22Rv1 (cell line): ENCODE measurements around the gene CFAP157.

ENCODE experiments used
- ZFX ChIP-seq: fragments of 450-650 bp; IDR thresholded peaks from 2 replicates; pipeline ENCODE4 v1.6.1; 2017; ENCODE audit warnings: antibody characterized with exemption, borderline replicate concordance
- TF ChIP-seq, protein P1 (sequence below): fragments of 450-650 bp; IDR thresholded peaks from 2 replicates; pipeline ENCODE4 v1.5.1; 2017; ENCODE audit warnings: mild to moderate bottlenecking

DNA sequence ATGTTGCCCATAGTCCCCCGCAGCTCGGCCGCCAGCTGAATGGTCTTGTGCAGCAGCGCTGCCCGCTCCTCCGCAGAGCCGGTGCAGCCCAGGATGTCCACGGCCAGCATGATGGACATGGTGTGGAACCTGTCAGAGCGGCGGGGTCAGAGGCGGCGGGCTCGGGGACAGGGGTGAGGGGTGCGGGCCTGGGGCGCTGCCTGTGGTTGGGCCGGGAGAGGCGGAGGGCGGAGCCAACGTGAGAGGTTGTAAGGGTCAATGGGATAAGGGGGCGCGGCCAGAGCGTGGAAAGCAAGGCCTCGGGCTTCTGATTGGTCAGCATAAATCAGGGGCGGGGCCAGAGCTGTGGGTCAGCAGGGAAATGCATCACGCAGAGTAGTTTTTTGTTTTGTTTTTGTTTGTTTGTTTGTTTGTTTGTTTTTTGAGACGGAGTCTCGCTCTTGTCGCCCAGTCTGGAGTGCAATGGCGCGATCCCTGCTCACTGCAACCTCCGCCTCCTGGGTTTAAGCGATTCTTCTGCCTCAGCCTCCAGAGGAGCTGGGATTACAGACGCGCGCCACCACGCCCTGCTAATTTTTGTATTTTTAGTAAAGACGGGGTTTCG, 35.1 kb downstream of the CFAP157 start:
- TF ChIP-seq, protein P1, sequence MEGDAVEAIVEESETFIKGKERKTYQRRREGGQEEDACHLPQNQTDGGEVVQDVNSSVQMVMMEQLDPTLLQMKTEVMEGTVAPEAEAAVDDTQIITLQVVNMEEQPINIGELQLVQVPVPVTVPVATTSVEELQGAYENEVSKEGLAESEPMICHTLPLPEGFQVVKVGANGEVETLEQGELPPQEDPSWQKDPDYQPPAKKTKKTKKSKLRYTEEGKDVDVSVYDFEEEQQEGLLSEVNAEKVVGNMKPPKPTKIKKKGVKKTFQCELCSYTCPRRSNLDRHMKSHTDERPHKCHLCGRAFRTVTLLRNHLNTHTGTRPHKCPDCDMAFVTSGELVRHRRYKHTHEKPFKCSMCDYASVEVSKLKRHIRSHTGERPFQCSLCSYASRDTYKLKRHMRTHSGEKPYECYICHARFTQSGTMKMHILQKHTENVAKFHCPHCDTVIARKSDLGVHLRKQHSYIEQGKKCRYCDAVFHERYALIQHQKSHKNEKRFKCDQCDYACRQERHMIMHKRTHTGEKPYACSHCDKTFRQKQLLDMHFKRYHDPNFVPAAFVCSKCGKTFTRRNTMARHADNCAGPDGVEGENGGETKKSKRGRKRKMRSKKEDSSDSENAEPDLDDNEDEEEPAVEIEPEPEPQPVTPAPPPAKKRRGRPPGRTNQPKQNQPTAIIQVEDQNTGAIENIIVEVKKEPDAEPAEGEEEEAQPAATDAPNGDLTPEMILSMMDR: 0 out of 2 replicates have a peak, but pooled peaks have one; percentile 7
- no peak for TF ChIP-seq ZFX
